ENCODE results near the gene HOXC12.

HOXC12 gene, protein sequence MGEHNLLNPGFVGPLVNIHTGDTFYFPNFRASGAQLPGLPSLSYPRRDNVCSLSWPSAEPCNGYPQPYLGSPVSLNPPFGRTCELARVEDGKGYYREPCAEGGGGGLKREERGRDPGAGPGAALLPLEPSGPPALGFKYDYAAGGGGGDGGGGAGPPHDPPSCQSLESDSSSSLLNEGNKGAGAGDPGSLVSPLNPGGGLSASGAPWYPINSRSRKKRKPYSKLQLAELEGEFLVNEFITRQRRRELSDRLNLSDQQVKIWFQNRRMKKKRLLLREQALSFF

DNA sequence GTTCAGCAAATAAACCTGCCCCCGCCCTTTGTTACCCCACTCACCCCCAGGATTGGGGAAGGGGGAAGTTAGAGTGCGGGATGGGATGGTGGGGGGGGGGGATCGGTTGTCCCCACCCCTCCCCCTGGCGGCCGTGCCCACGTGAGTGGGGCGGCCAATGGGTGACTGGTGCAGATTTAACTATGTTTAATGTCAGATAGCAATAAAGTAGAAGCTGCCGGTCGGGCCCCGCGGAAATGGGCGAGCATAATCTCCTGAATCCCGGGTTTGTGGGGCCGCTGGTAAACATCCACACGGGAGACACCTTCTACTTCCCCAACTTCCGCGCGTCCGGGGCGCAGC lies at the start of gene HOXC12:
Gene HOXC12 (plus strand): TSS at position 210 of the 342 bp plus-strand sequence. CDS start 27 bp downstream, at position 237.
- DNase-seq = no peak

DNA sequence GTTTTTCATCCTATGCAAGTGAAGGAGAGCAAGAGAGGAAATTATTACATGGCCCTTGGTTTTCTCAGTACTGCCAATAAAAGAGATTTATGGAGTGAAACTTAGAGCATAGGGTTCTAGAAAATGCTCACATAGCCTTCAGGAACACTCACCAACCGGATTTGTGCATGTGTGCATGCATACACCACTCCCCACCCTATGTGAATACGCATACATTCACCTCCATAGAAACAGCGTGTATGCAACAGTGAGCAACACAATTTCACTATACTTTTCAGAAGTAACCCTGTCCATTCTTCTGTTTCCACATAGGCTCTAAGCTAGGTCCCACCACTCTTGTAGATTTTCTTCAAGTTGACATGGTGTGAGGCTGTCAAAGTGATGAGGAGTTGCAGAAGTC lies 47.6 kb upstream of the HOXC12 start:
- DNase-seq = no peak

DNA sequence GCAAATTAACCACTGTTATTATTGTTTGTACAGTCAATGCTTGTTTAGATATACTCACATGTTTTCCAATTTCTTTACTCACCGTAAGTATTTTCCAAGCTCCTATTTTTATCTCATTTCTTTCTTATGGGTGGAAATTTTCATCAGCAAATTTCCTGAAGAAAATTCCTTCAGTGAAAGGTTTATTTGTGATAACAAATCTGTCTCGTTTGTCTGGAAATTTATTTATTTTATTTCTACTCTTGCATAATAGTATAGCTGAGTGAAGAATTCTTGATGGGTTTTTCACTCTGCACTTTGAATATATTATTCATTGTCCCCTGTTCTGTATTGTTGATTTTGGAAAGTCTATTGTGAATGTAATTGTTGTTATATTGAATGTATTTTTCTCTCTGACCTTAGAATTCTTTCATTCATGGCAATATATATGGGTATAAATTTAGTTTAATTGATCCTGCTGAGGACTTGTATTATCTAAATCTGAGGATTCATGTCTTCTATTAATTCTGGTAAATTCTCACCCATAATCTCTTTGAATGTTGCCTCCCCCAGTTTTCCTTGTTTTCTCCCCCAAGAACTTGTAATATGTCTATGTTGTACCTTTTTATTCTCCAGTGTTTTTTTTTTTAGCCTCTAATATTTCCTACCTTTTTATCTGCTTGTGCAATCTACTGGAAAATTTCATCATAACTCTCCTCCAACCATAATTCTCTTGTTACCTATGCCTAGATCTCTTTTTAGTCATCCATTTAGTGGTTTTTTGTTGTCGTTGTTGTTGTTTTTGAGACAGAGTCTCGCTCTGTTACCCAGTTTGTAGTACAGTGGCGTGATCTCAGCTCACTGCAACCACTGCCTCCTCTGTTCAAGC lies 37.7 kb upstream of the HOXC12 start:
- no peak for DNase-seq

DNA sequence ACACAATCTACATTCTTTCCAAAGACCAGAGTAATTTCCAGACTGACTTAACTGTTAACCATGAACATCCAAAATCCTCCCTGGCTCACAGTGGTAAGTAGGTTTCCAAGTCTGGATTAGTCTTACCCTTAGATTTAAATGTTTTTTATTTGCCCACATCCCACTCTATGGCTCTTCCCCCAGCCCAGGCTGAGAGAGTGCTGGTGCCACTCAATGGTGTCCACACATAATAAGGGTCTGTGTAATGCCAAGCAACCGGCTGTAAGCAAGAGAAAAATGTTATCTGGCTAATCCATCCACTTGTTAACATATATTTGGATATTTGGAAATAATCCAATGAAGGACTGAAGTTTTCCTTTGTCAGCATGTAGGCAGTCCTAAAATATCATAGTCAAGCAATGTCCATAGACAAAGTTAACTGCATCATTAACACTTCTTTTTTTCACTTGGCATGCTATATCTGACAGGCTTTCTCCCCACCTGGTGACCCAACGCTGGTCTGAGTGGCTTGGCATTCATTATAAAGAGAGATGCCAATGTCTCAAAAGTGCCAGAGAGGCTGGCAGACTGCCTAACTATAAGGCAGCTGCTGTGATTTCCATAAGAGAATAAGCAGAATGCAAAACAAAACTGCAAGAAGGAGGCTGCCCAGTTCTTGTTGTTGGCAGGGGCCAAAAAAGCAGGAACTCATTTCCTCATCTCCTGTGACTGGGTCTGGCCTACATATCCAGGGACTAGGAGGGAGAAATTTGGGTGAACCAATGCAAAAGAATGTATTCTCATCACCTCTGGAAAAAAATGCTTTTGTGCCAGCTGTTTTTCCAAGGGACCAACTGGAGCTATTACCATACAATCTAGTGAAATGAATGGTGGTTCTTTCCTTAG lies 29.9 kb upstream of the HOXC12 start:
- DNase-seq = no peak

DNA sequence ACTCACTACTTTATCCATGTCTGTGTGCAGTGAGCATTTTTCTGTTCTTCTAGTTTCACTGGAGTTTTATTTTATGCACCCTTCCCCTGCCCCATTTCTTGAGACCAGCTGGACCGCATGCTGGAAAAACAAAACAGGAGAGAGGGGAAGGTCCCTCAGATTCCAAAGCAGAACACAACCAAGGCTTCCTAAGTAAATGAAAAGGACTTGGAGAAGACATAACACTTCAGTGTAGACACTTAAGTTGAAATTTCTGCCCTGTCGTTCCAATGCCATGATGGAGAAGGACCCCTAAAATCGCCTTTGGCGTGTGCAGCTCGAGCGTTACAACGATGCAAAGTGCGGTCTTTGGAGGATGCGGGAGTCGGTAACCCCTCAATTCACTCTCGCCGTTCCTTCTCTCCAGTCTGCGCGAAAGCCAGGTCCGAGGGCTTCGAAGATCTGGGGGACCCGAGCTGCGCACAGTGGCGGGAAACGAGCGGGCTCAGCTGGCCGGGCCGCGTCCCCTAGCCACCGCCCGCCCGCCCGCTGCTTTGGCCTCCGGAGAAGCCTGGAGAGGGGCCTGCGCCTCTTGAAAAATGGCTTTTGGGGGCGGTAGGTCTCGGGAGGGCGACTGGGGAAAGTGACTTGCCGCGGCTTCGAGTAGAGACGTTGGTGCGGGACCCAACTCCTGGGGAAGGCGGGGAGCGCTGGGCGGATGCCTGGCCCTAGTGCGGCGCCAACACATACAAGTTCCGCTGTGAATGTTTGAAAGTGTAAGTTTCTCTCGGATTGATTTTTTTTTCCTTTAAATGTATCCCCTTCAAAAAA lies 27.3 kb upstream of the HOXC12 start:
- no peak for DNase-seq

DNA sequence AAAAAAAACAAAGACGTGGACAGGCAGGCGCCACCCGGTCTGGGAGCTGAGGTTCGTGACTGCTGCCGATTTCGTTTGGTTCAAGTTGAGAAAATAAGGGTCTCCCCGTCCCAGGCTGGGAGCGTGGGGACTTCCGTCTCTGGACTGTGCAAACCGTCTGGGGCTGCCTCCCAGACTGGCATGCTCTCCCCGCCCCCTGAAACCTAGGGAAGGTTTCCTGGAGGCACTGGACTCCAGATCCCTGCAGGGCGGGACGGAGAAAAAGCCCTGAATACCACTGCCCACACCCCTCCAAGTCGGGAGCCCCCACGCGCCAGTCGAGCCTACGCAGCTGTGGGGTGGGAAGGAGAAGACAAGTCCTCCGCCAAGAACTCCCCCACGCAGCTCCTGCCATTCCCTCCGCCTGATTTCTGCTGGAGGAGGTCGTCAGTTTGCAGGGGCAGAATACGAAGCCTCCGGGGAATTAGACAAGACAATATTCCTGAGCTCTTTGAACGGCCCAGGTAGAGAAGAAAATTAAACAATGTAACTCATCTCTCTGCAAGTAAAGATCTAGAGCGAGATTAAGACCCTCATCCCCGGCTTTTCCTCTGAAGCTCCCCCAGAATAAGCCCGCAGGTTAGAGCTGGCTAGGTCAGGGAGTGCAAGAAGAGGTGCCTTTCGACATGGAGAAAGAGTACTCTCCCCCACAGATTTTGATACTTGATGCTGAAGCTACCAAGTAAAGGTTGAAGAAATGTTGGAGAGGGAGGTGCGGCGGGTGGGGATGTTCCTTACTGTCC lies 26.5 kb upstream of the HOXC12 start:
- no peak for DNase-seq

DNA sequence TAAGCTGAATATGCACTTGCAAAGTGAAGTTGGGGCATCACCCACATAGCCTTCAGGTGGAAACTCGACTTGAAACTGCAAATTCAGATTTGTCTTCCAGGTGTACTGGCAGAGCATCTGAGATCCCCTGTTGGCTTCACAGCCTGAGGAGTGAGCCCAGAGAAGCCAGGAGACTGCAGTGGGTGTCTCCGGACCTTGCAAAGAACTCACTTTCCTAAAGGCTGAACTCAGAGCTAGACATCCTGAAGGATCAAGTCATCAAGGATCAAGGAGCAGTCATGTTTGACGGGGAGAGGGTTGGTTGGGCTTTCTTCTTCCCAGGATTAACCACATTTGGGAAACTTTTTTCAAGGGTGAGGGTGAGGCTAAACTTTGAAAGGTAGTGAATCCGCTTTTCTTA lies 25.2 kb upstream of the HOXC12 start:
- DNase-seq = no peak

DNA sequence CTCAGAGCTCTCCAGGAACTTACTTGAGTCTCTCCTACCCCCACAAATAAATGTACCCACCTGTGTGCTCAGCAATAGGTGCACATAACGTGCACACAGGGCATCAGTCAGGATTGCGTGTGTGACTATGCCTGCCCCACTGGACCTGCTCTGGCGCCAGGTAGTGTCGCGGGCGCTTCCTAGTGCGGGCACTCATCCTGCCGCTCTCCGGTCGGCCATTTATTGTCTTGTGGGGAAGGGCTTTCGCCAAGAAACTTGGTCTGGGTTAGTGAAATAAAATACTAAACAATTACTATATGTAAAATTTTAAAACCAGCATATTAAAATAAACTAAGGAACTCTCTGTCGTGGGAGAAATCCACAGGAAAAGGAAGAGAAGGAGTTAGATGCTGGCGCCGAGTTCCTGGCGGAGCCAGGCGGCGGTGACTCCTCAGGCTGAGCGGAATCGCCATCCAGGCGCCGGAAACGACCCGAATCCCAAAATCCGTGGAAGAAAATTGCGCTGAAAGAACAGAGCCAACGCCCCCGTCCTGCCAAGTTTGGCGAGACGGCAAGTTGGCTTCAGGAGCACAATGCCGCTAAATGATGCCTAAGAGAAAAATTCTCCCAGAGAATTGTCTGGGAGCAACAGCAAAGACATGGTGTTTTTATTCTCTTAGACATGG lies 24.0 kb upstream of the HOXC12 start:
- DNase-seq = no peak

DNA sequence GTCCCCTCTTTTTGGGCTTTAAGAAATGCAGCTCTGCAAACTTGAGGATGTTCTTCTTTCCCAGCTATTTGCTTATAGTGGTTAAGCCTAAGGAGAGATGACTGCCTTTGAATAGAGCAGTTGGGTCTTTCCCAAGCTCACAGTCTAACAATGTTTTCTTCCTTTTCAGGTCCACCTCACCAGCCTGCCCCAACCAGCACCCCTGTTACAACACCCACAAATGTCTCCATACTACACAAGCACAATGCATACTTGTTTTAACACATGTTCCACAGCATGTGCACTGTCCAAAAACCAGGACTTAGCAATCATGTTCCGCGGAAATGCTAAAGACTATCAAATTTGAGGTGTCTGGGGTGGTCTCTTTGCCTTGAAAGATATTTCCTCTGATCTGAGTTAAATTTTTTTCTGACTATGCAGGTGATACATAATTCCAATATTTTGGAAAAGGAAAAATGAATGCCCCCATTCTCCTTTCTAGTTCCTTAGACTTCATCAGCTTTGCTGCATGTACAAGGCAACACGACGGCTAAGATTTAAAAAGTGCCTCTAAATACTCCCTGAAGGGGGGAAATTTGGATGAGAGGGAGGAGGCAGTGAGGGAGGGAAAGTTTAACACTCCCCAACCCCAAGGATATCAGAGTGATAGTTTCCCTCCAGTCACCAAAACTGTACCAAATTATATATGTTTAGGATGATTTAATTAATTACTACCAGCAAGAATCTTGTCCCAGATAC lies 22.7 kb upstream of the HOXC12 start:
- no peak for DNase-seq

DNA sequence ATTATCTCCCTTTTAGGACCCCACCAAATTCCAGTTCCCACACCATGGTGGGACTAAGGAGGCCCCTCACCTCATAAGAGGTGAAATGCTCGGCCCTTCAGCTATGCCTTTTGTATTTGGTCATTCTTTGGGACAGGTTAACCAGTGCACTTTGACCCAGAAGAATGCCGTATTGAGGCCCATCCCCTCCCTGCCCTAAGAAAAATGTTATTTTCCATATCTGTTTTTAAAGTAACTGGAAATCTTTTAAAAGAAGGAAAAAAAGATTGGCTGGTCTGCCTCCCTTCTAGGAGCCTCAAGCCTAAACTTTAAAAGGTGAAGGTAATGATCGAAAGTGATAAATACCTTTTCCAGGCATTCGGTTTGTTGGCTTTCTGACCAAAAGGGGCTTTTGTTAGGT lies 21.8 kb upstream of the HOXC12 start:
- DNase-seq = no peak

DNA sequence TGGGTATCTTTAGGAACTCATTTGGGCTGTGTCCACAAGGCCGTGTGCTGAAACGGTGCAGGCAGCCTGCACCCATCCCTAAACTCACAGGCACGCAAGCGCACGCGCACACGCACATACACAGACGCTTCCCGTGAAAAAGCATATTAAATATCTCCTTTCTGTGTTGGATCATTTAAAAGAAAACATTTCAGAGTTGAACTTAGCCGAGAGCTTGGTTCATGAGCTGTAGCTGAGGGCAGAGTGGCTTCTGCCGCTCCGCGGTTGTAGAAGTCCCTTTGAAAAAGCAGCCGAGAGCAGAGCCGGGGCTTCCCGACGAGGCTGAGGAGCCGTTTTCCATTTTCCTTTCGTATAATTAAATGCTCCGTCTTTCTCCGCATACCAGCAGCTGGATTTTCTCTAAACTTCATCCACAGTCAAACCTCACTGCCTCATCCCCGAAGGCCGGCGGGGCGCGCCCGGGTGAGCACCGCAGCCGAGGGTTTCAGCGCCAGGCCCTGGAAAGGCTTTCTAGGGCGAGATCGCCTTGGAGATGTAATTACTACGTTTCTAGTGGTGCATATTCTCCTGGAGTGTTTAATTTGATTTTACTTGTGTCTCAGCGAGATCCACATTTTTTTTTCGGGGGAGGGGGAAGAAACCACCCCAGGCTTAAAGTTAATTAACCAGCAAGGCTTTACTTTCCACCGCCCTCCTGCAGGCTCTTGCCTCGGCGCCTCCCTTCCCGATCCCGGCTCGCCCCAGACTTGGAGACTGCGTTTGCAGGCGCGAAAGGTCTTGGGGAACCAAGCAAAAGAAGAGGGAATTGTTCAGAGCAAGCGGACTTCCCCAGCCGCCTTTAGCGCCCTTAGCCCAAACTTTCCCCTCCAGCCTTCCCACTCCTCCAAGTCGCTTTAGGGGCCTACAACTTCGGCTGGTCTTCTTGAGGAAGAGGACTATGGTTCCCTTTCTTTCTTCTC lies 19.0 kb upstream of the HOXC12 start:
- no peak for DNase-seq

DNA sequence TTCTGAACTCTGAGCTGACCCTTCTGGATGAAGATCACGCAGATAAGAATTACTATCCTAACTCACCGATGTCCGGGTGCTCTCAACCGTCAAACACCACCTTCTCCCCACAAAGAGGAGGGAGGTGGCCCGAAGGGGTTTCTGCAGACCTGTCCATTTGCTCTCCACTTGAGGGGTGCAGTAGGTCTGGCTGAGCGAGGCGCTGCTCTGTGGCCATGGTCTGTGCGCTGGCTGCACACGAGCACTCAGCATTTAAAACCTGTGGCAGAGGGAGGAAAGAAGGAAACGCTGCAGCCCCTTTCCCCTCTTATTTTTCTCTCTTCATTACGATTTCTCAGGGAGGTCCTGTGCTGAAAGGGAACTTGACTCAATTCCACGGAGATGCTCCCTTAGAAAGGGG lies 17.6 kb upstream of the HOXC12 start:
- DNase-seq = no peak

DNA sequence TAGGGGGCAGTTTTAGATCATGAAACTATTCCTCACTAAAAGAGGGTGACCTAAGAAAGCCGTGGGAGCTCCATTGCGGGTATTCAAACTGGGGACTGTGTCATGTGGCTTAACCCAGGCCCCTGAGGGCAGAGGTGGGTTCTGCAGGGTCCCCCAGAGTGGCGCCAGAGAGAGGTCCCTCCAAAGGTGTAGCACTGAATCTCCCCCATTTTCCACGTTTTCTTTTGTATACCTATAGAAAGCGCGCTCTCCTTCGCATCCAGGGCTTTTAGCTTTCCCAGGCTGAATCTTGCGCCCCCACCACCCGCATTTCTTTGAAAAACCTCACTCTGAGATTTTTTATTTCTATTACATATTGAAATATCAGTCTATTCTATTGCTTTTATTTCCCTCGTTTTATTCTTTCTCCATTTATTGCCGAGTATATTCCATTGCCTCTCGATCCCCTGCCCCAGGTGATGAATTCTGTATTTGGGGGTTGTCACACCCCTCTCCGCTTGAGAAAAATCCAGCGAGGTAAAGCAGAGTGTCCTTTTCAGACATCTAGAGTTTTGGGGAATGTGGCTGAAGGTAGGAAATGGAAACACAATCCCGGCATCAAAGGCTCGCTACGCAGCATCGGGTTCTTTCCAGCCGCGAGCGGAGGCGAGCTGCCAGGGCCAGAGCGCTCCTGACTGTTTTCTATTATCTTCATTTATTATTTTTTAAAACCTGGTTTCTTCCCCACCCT lies 16.9 kb upstream of the HOXC12 start:
- no peak for DNase-seq

DNA sequence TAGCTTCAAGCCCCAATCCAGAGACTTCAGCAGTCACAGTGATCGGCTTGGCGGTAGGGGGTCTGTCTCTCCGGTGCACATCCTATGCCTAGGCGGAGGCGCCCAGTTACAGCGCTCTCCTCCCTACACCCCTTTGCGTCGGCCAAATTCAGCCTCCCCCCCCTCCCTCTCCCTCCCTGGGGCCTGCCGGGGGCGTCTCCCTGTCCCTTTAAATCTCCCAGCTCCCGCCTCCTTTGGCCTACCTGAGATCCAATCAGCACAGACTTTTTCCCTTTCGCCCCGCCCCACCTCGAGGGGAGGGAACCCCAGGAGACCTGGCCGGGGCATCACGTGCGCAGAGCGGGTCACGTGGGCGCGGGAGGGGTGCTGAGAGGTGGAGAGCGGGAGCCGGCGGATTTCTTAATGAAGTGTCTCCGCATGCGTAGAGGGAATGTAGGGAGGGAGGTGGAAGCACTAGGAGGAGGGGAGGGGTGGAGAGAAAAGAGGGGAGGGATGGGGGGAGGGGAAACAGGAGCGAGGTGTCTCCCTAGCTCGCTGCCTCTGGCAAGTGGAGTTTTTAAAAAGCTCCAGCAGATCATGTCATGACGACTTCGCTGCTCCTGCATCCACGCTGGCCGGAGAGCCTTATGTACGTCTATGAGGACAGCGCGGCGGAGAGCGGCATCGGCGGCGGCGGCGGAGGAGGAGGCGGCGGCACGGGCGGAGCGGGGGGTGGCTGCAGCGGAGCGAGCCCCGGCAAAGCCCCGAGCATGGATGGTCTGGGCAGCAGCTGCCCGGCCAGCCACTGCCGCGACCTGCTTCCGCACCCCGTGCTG lies 16.2 kb upstream of the HOXC12 start, which contains the start of gene HOXC13:
Gene HOXC13 (plus strand): TSS at position 506 of the 815 bp plus-strand sequence. CDS start 76 bp downstream, at position 582.
- DNase-seq = no peak

DNA sequence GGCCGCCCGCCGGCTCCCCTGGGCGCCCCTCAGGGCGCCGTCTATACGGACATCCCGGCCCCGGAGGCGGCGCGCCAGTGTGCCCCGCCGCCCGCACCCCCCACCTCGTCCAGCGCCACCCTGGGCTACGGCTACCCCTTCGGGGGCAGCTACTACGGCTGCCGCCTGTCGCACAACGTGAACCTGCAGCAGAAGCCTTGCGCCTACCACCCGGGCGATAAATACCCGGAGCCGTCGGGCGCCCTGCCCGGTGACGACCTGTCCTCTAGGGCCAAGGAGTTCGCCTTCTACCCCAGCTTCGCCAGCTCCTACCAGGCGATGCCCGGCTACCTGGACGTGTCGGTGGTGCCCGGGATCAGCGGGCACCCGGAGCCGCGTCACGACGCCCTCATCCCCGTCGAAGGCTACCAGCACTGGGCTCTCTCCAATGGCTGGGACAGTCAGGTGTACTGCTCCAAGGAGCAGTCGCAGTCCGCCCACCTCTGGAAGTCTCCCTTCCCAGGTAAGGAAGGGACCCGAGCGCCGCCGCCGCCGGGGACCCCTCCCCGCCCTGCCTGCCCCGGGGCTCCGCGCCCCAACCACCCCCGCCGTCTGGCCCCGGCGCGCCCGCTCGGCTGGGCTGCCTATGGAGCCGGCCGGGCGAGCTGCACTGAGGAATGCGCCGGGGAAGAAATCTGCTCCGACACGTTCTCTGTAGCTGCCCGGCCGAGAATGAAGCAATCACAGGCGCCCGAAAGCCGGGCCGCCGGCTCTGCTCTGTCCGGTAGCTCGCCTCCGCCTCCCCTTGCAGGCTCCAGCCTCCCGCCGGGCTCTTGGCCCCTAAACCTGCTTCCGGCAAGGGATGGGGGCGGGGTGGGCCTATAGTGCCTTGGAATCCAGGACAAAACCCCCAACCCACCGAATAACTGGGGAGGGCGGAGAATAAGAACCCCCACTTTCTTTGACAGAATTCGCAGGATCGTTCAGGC lies 15.3 kb upstream of the HOXC12 start:
- no peak for DNase-seq

DNA sequence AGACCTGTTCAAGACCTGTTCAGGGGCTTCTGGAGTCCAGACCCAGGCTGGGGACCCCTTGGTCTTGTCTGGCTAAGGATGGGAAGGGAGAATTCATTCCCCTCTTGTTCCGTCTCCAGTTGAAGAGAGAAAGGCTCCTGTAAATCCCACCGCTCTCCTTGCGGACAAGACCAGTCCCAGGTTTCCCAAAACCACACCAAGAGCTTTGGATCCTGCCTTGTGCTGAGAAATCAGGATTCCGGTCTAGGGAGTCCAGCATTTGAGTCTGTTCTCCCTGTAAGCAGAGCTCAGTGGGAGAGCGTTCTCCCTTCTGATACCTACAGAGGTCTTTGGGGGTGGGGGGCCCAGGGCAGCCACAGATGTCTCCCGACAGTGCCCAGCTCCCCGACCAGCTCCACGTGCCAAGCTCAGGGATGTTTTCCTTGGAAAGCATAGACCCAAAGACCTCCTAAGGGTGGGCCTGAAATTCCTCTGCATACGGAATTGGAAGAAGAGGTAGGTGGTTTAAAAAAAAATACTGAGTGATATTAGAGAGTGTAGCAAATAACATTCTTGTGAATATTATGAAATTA lies 14.2 kb upstream of the HOXC12 start:
- no peak for DNase-seq
